A549 (cell line): ENCODE data around the gene KRT27.

ENCODE experiments used
- CTCF ChIP-seq: fragments of >200 bp; sonication (Bioruptor Twin); formaldehyde crosslinking; IDR thresholded peaks from 3 replicates; pipeline ENCODE4 v1.5.1; 2016
- ESRRA ChIP-seq: fragments of 150-350 bp; IDR thresholded peaks from 2 replicates; pipeline ENCODE4 v1.6.1; 2014; ENCODE audit warnings: mild to moderate bottlenecking, low read length, borderline replicate concordance
- MAFK ChIP-seq: fragments of 450-650 bp; IDR thresholded peaks from 2 replicates; pipeline ENCODE4 v1.6.1; 2014; ENCODE audit not compliant: partially characterized antibody
- POLR2A ChIP-seq: IDR thresholded peaks from 2 replicates; pipeline ENCODE4 v1.6.1; 2012; ENCODE audit warnings: mild to moderate bottlenecking, low read length

- no peak for TF ChIP-seq CTCF
- TF ChIP-seq ESRRA = no peak
- no peak for TF ChIP-seq MAFK
- TF ChIP-seq POLR2A = no peak
Observed at GRCh38 chr17:40825599-40825998, 43.2 kb upstream of the KRT27 start.
